PFSK-1 (cell line): Measurements from ENCODE around the gene RGS6.

Experiments used
- FOXP2 ChIP-seq: optimal IDR thresholded peaks from 2 replicates; pipeline ENCODE3; 2011; ENCODE audit warnings: borderline replicate concordance, control low read depth, inconsistent platforms; ENCODE audit not compliant: insufficient read depth; ENCODE audit errors: extremely low read length, extremely low read depth
- POLR2AphosphoS5 ChIP-seq: IDR thresholded peaks from 2 replicates; pipeline ENCODE4 v1.6.1; 2012; ENCODE audit warnings: low read depth, mild to moderate bottlenecking, control low read depth, low read length, moderate library complexity
- SIN3A ChIP-seq: IDR thresholded peaks from 2 replicates; pipeline ENCODE4 v1.6.1; 2012; ENCODE audit warnings: mild to moderate bottlenecking, low read length, moderate library complexity, borderline replicate concordance; ENCODE audit not compliant: insufficient read depth
- TAF1 ChIP-seq: IDR thresholded peaks from 2 replicates; pipeline ENCODE4 v1.6.1; 2012; ENCODE audit warnings: low read length, control low read depth, borderline replicate concordance; ENCODE audit not compliant: insufficient read depth
- TF ChIP-seq, protein P1 (sequence below), 2 experiments: IDR thresholded peaks; 2 replicates each; pipeline versions ENCODE4 v1.6.1 to v1.8.0; 2011 to 2012; ENCODE audit warnings: low read depth in 2 of 2, low read length in 2 of 2, control low read depth in 1 of 2, inconsistent platforms in 1 of 2, mild to moderate bottlenecking in 1 of 2, moderate library complexity in 1 of 2; ENCODE audit not compliant: insufficient read depth in 1 of 2

RGS6 gene

GRCh38 chr14:72610831-72611200, 678.6 kb downstream of the RGS6 start:
- TF ChIP-seq, protein P1, sequence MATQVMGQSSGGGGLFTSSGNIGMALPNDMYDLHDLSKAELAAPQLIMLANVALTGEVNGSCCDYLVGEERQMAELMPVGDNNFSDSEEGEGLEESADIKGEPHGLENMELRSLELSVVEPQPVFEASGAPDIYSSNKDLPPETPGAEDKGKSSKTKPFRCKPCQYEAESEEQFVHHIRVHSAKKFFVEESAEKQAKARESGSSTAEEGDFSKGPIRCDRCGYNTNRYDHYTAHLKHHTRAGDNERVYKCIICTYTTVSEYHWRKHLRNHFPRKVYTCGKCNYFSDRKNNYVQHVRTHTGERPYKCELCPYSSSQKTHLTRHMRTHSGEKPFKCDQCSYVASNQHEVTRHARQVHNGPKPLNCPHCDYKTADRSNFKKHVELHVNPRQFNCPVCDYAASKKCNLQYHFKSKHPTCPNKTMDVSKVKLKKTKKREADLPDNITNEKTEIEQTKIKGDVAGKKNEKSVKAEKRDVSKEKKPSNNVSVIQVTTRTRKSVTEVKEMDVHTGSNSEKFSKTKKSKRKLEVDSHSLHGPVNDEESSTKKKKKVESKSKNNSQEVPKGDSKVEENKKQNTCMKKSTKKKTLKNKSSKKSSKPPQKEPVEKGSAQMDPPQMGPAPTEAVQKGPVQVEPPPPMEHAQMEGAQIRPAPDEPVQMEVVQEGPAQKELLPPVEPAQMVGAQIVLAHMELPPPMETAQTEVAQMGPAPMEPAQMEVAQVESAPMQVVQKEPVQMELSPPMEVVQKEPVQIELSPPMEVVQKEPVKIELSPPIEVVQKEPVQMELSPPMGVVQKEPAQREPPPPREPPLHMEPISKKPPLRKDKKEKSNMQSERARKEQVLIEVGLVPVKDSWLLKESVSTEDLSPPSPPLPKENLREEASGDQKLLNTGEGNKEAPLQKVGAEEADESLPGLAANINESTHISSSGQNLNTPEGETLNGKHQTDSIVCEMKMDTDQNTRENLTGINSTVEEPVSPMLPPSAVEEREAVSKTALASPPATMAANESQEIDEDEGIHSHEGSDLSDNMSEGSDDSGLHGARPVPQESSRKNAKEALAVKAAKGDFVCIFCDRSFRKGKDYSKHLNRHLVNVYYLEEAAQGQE (IDR thresholded peaks at IDR 0.05; ENCODE audit: insufficient read depth in 1 of 2, low read depth in 2 of 2, low read length in 2 of 2) = no peak
- TF ChIP-seq SIN3A = no peak
- TF ChIP-seq FOXP2 = no peak
- no peak for TF ChIP-seq POLR2AphosphoS5
- TF ChIP-seq TAF1 = no peak

- TF ChIP-seq POLR2AphosphoS5 = no peak
- no peak for TF ChIP-seq FOXP2
- TF ChIP-seq TAF1 = no peak
- TF ChIP-seq, protein P1 (IDR thresholded peaks at IDR 0.05; ENCODE audit: insufficient read depth in 1 of 2, low read depth in 2 of 2, low read length in 2 of 2) = no peak
- no peak for TF ChIP-seq SIN3A
These were observed 679.3 kb downstream of the RGS6 start for GRCh38 chr14:72611506-72611905.

DNA sequence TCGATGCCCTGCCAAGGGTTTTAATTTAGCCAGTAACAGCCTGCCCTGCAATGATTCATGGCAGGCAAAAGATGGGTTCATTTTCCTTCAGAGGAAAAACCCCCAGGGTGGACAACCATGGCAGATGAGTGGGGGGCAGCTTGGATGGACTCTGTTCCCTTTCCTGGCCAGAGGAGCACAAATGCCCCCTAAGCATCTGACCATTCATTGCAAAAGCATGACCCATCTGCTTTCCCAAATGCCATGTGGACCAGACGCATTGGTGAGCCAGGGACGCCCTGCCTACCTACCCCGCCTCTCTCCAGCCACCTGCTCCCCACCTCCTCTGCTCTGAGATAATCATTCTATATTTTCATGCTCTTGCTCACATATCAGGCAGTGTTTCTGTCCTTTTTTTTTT, 679.8 kb downstream of the RGS6 start:
- TF ChIP-seq FOXP2 (no peak), POLR2AphosphoS5 (no peak), TAF1 (no peak), SIN3A (no peak)
- TF ChIP-seq, protein P1 (IDR thresholded peaks at IDR 0.05; ENCODE audit: insufficient read depth in 1 of 2, low read depth in 2 of 2, low read length in 2 of 2) = no peak

- TF ChIP-seq POLR2AphosphoS5 (no peak), TAF1 (no peak)
These were observed 681.2 kb downstream of the RGS6 start for GRCh38 chr14:72613231-72613974.

DNA sequence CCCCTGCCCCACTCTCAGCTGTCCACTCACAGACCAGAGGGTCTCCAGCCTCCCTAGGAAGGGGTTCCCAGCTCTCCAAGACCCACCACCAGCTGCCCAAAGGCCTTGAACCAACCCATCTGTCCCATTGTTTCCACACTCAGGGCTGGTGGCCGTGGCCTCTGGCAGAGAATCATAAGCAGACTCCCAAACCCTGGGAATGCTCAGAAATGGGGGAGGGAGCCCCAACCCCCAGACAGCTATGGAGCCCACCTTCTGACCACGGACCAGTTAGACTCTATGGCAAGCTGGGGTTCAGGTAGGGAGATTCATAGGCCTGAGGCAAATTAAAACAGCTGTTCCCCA, 681.7 kb downstream of the RGS6 start:
- no peak for TF ChIP-seq FOXP2
- TF ChIP-seq POLR2AphosphoS5 = no peak
- no peak for TF ChIP-seq SIN3A
- TF ChIP-seq TAF1 = no peak
- TF ChIP-seq, protein P1 (IDR thresholded peaks at IDR 0.05; ENCODE audit: insufficient read depth in 1 of 2, low read depth in 2 of 2, low read length in 2 of 2) = no peak
